Measurements from ENCODE around the gene CD44. TPM values are rescaled to one million over a fixed set of nuclear protein-coding genes. Genes with fewer than 3 reads are reported as not detected.

CD44 gene
- total and polyA plus RNA-seq, 10 of the 15 experiments (the other 5 are each of a cell fraction or from before 2014, with no cell fraction given), result 57.1 to 293 (median 120) TPM

GRCh38 chr11:35163702-35164496, 24.9 kb downstream of the CD44 start (continued):
- TF ChIP-seq RUNX3 (IDR thresholded peaks at IDR 0.05; ENCODE audit: low read length) (peak; percentile 31; the same call in 1 of the 2 replicates), POU2F2 (IDR thresholded peaks at IDR 0.05; ENCODE audit: borderline replicate concordance, low read depth, low read length) (peak; percentile 93), FOXM1 (IDR thresholded peaks at IDR 0.05; ENCODE audit: low read depth, low read length) (no peak), RAD21 (IDR thresholded peaks at IDR 0.05; ENCODE audit: insufficient read depth, low read depth, low read length) (peak; percentile 79), SP1 (IDR thresholded peaks at IDR 0.05; ENCODE audit: low read depth, low read length) (no peak), CBX5 (IDR thresholded peaks at IDR 0.05; ENCODE audit: low read depth) (no peak), TAF1 (IDR thresholded peaks at IDR 0.05; ENCODE audit: borderline replicate concordance, low read depth, low read length) (no peak), SUPT20H (IDR thresholded peaks at IDR 0.05; ENCODE audit: borderline replicate concordance, control insufficient read depth, low read depth, low read length) (no peak), ATF7 (IDR thresholded peaks at IDR 0.05; ENCODE audit: low read depth) (no peak)

DNA sequence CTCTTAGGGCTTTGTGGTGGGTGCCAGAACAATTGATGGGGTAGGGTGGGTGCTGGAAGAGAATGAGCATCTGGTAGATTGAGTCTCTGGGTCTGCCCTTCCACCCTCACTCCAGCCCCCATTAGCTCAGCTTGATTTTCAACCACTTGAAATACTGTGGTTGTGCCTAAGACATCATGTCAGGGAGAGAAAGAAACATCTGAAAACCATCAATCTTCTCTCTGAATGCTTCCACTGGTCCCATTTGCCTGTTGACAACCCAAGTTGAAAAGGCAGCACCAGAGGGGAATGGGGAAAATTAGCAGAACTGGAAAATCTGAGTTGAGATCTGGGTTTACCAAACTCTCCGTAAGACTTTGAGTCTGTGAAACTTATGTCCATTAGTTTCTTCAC, 26.1 kb downstream of the CD44 start:
- ATAC-seq, result 0 out of 3 replicates have a peak, but pooled peaks have one; percentile 1
- DNase-seq (ENCODE audit: low read depth, low spot score), result no peak
- SMC1A ChIA-PET (ENCODE audit: uncharacterized antibody, unreplicated experiment), result interaction anchor here (0.7 to 16.2 kb wide), 25 partner anchors 9 to 247 kb away, joined by 3 to 260 read pairs (median 5); no protein-coding TSS in a partner anchor
- peaks cover 50% of the 10 kb centered on the region for H3K79me2 ChIP-seq (ENCODE audit: control insufficient read depth, insufficient read depth, low read length)
- H3K4me3 ChIP-seq, result peak overlapping the region; percentile 23; the same call in 1 of the 2 replicates
- H3K27ac ChIP-seq (ENCODE audit: control insufficient read depth, insufficient read depth), result peak overlapping the region; percentile 72
- intact Hi-C loops (cut with micrococcal nuclease; ENCODE audit: unreplicated experiment), result loop anchor here (1.0 to 2.0 kb wide), 2 partner anchors 24 to 238 kb away; no protein-coding TSS in a partner anchor
- CTCF ChIA-PET, result interaction anchor here (0.9 to 8.1 kb wide), 18 partner anchors 9 to 248 kb away, joined by 3 to 111 read pairs (median 16); partner anchors contain the start of genes CD44 and PDHX
- BruUV-seq (replicated peaks), result no TSS peak
- no peak overlapping the region for H2AFZ ChIP-seq (ENCODE audit: control insufficient read depth, low read depth, low read length)
- no peaks in the 10 kb centered on the region; a peak in 1 of 4 replicates for H3K36me3 ChIP-seq (ENCODE audit: control insufficient read depth in 2 of 2, insufficient read depth in 2 of 2, low read length in 1 of 2)
- in situ Hi-C loops (cut with MboI), result no loop called here
- WGBS (ENCODE audit: insufficient coverage, insufficient replicate concordance, low lambda C conversion rate, missing lambda C conversion rate), result 0% methylated on average over 1 of the region's 1 CpG
- no peak for FAIRE-seq
- H3K4me2 ChIP-seq (ENCODE audit: control insufficient read depth, insufficient read depth), result peak overlapping the region; percentile 93
- RAD21 ChIA-PET (ENCODE audit: unreplicated experiment), result interaction anchor here (0.8 to 7.5 kb wide), 17 partner anchors 9 to 242 kb away, joined by 3 to 56 read pairs (median 4); no protein-coding TSS in a partner anchor
- H3K27me3 ChIP-seq (replicated peaks in 1 of 2; ENCODE audit: control insufficient read depth in 2 of 2, insufficient read depth in 2 of 2, low read length in 1 of 2), result no peaks in the 10 kb centered on the region
- no peaks in the 10 kb centered on the region for H3K9me3 ChIP-seq (replicated peaks; ENCODE audit: control insufficient read depth, insufficient read depth, low read length)
- POLR2A ChIA-PET, result interaction anchor here (0.8 to 4.3 kb wide), 6 partner anchors 18 to 153 kb away, joined by 3 to 22 read pairs (median 3); no protein-coding TSS in a partner anchor
- TF ChIP-seq HCFC1 (IDR thresholded peaks at IDR 0.05; ENCODE audit: low read length) (no peak), RUNX3 (IDR thresholded peaks at IDR 0.05; ENCODE audit: low read length) (peak; percentile 24; the same call in 1 of the 2 replicates)
- peaks cover 54% of the 10 kb centered on the region for H3K4me1 ChIP-seq (ENCODE audit: control insufficient read depth, insufficient read depth, low read length)
- H3K9ac ChIP-seq (ENCODE audit: control insufficient read depth, insufficient read depth, low read length), result peak overlapping the region; percentile 45; the same call in 1 of the 2 replicates
- H4K20me1 ChIP-seq (ENCODE audit: control insufficient read depth, insufficient read depth), result no peaks in the 10 kb centered on the region

Data from GM12878 (cell line).